ENCODE results near the gene PRPF6.
A peak's percentile ranks its signal among the peaks of the same experiment; 100 is the strongest.
"Not testable (repeated sequence)": the region's sequence is repeated elsewhere in the genome, so short reads cannot be mapped to it uniquely, and the experiment has no call there.

The PRPF6 gene

DNA sequence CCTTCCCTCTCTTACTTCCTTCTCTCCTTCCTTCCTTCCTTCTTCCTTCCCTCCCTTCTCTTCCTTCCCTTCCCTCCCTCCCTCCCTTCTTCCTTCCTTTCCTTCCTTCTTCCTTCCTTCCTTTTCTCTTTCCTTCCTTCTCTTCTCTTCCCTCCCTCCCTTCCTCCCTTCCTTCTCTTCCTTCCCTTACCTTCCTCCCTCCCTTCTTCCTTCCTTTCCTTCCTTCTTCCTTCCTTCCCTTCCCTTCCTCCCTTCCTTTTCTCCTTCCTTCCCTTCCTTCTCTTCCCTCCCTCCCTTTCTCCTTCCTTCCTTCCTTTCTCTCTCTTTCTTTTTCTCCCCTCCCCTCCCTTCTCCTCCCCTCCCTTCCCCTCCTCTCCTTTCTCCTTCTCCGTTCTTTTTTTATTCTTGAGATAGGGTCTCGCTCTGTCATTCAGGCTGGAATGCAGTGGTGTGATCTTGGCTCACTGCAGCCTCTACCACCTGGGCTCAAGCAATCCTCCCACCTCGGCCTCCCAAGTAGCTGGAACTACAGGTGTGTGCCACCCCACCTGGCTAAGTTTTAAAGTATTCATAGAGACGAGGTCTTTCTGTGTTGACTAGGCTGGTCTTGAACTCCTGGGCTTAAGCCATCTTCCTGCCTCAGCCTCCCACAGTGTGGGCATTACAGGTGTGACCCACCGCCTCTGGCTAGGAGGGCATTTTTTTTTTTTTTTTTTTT, 10.1 kb upstream of the PRPF6 start:
- no peak for DNase-seq (ENCODE audit: low read depth)
- H3K4me3 ChIP-seq (ENCODE audit: control insufficient read depth, low read depth, low read length): no peak overlapping the region
- TF ChIP-seq, protein P1, sequence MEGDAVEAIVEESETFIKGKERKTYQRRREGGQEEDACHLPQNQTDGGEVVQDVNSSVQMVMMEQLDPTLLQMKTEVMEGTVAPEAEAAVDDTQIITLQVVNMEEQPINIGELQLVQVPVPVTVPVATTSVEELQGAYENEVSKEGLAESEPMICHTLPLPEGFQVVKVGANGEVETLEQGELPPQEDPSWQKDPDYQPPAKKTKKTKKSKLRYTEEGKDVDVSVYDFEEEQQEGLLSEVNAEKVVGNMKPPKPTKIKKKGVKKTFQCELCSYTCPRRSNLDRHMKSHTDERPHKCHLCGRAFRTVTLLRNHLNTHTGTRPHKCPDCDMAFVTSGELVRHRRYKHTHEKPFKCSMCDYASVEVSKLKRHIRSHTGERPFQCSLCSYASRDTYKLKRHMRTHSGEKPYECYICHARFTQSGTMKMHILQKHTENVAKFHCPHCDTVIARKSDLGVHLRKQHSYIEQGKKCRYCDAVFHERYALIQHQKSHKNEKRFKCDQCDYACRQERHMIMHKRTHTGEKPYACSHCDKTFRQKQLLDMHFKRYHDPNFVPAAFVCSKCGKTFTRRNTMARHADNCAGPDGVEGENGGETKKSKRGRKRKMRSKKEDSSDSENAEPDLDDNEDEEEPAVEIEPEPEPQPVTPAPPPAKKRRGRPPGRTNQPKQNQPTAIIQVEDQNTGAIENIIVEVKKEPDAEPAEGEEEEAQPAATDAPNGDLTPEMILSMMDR (conservative IDR thresholded peaks at IDR 0.05; ENCODE audit: control insufficient read depth, insufficient read depth, low read depth, low read length): no peak

DNA sequence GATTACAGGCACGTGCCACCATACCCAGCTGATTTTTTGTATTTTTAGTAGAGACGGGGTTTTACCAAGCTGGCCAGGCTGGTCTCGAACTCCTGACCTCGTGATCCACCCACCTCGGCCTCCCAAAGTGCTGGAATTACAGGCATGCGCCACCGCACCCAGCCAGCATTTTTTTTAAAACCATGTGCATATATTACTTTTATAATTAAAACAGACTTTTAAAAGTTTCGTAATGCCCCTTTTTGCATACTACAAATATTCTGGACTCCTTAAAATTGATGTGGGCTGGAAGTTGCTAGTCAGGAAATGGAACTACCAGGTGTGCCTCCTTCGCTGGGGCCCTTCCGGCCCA, 9.0 kb upstream of the PRPF6 start:
- not testable (repeated sequence) for H3K4me3 ChIP-seq (ENCODE audit: control insufficient read depth, low read depth, low read length); DNase-seq (ENCODE audit: low read depth)

DNA sequence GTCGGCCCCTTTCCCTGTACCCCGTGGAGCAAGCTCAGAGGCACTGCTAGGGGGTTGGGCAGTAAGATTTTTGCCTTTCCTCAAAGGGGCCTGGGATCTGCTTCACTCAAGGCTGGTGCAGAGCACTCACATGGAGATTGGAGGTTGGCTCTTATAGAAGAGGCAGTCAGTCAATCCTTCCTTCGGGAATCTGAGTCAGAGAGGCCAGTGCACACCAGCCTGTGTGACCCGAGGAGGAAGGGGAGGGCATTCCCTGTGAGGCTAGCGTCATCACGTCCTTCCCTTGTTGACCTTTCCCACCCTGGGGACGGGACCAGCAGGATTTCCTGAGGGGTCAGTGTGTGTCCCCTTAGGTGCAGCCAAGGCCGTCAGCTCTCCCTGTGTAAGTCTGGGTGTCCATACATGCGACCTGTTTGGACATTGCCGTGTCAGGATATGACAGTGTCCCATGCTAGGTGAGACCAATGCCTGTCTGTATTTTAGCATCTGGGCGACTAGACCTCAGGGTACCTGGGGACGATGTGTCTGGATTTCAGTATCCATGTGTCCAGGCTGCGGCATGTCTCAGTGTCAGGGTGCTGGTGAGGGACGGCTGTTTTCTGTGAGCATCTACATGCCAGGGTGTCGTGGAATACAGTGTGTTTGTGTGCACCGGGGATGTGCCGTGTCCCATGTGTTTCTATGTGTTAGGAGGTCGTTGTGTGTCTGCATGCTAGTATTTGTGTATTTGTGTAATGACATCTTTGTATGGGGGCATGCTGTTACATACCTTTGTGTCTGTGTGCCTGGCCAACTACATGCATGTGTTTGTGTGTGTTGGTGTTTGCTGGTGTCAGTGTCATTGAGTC, 8.4 kb upstream of the PRPF6 start:
- DNase-seq (ENCODE audit: low read depth): no peak
- H3K4me3 ChIP-seq (ENCODE audit: control insufficient read depth, low read depth, low read length): no peak overlapping the region
- TF ChIP-seq, protein P1 (conservative IDR thresholded peaks at IDR 0.05; ENCODE audit: control insufficient read depth, insufficient read depth, low read depth, low read length): no peak

DNA sequence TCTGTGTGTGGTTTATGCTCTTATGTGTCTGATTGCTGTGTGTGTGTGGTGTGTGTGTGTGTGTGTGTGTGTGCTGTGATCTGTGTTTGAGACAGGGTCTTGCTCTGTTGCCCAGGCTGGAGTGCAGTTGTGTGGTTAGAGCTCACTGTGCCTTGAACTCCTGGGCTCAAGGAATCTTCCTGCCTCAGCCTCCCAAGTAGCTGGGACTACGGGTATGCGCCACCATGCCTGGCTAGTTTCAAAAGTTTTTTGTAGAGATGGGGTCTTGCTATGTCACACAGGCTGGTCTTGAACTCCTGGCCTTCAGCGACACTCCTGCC, 7.8 kb upstream of the PRPF6 start:
- TF ChIP-seq, protein P1 (conservative IDR thresholded peaks at IDR 0.05; ENCODE audit: control insufficient read depth, insufficient read depth, low read depth, low read length): no peak
- DNase-seq (ENCODE audit: low read depth): no peak
- no peak overlapping the region for H3K4me3 ChIP-seq (ENCODE audit: control insufficient read depth, low read depth, low read length)

DNA sequence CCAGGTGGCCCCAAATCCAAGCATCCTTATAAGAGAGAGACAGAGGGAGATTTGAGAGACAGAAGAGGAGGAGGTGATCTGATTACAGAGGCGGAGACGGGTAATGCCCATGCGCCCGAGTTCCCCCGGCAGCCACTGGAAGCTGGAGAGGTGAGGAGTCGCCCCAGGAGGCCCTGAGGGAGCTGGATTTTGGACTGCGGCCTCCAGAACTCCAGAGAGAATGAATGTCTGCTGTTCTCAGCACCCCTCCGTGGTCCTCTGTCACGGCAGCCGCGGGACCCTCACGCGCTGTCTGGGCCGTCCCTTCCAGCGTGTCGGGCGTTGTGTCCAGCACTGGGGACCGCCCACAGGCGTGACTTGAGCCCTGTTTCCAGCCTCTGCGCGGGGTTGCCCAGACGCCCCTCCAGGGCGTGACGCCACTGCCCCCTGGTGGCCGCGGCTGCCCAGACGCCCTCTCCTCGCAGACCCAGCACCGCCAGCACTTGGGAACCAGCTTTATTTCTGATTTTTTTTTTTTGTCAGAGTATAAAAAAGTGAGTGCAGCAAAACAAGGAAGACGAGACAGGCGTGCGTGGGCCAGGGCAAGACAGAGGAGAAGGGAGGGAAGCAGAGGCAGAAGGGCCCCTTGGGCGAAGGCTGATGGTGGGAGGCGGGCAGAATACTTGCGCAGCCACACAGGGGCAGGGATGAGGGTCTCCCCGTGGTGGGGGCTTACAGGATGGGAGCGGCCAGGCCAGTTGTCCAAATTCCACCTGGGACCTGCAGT, 7.1 kb upstream of the PRPF6 start:
- H3K4me3 ChIP-seq (ENCODE audit: control insufficient read depth, low read depth, low read length): peak overlapping the region; percentile 55
- TF ChIP-seq, protein P1 (conservative IDR thresholded peaks at IDR 0.05; ENCODE audit: control insufficient read depth, insufficient read depth, low read depth, low read length): peak; percentile 84
- DNase-seq (ENCODE audit: low read depth): peak; percentile 76

DNA sequence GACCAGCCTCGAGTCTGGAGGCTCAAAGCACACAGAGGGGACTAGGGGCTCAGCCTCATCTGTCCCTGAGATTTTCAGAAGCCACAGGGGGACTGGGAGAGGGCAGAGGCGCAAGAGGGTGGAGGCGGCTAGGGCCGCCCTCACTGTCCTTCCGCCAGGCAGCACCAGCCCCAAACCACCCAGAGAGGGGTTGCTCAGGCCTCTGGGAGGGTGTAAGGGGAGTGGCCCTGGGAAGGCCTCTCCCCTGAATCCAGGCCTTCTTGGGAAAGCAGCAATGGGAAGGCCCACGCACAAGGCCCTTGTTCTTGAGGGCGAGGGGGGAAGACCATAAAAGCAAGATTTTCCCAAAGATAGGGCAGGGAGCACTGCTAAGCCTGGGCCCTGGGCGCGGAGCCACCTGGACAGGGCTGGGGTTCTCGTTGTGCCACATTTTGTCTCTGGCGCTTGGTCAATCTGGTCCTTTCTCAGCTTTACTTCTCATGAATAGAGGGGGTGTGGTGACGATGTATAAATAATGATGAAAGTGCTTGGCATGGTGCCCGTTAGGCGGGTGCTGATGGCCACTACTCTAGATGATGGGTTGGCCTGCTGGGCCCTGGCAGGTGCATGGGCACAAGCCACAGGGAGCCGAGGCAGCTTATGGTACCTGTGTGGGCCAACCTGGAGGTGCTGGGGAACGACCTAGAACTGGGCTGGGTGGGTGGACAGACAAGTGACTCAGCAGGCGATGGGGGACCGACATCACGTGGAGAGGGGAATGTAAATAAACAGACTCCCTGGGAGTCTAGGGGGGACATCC, 6.3 kb upstream of the PRPF6 start:
- TF ChIP-seq, protein P1 (conservative IDR thresholded peaks at IDR 0.05; ENCODE audit: control insufficient read depth, insufficient read depth, low read depth, low read length): no peak
- no peak for DNase-seq (ENCODE audit: low read depth)
- H3K4me3 ChIP-seq (ENCODE audit: control insufficient read depth, low read depth, low read length): no peak overlapping the region

DNA sequence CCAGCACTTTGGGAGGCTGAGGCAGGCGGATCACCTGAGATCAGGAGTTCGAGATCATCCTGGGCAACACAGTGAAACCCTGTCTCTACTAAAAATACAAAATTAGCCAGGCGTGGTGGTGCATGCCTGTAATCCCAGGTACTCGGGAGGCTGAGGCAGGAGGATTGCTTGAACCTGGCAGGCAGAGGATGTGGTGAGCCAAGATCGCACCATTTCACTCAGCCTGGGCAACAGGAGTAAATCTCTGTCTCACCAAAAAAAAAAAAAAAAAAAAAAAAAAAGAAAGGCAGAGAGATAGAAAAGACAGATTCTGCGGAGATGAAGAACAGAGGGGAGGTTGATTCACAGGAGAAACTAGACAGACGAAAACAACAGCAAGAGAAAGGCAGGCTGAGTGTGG, 4.4 kb upstream of the PRPF6 start:
- DNase-seq (ENCODE audit: low read depth); H3K4me3 ChIP-seq (ENCODE audit: control insufficient read depth, low read depth, low read length): not testable (repeated sequence)

Data from fibroblast of mammary gland (primary cell).